NCI-H128 (cell line): Measurements from ENCODE around the gene SYT4.

ENCODE experiments used
- DNase-seq: peaks from one replicate; lab custom pipeline; 2025; ENCODE audit not compliant: unreplicated experiment; lab: John Stamatoyannopoulos, UW

SYT4 gene

DNA sequence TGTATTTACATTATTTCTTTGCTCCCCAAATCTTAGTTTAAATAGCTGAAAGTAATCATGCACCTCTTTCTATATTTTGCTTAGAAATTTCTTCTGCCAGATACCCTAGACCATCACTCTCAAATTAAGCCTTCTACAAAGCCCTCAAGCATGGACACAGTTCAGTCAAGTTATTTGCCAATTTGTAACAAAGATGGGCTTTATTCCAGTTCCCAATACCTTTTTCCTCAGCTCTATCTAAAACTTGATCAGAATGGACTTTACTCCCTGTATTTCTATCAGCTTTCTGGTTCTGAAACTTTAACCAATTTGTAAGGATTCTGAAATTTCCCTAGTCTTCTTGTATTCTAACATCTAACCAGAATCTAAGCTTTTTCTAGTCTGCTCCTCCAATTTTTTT, 56.6 kb downstream of the SYT4 start:
- DNase-seq, result no peak
